ENCODE measurements around the gene PBX2.

PBX2 gene

GRCh38 chr6:32173051-32173727 is 16.8 kb downstream of the PBX2 start:
- Histone ChIP-seq H3K4me1 (ENCODE audit: control insufficient read depth in 1 of 2, insufficient read depth in 2 of 2, low read length in 2 of 2) (peaks cover 34 to 35% of the 10 kb centered on the region in 2 donors), H3K4me3 (ENCODE audit: low read depth in 1 of 2, low read length in 2 of 2) (no peak overlapping the region), H3K9me3 (ENCODE audit: control insufficient read depth in 1 of 2, low read length in 2 of 2) (no peaks in the 10 kb centered on the region), H3K27ac (ENCODE audit: low read depth, low read length) (no peak overlapping the region), H3K9ac (ENCODE audit: low read depth in 1 of 2, low read length in 2 of 2) (no peak overlapping the region), H3K36me3 (ENCODE audit: control insufficient read depth in 1 of 2, insufficient read depth in 2 of 2, low read length in 2 of 2) (peaks cover 14 to 31% of the 10 kb centered on the region in 2 donors), H3K27me3 (ENCODE audit: control insufficient read depth in 1 of 2, insufficient read depth in 2 of 2, low read length in 2 of 2) (no peaks in the 10 kb centered on the region)

GRCh38 chr6:32171234-32171633 is 18.8 kb downstream of the PBX2 start:
- no peak overlapping the region for H3K9ac ChIP-seq (ENCODE audit: low read depth in 1 of 2, low read length in 2 of 2)
- no peak overlapping the region for H3K27ac ChIP-seq (ENCODE audit: low read depth, low read length)
- no peak overlapping the region for H3K4me3 ChIP-seq (ENCODE audit: low read depth in 1 of 2, low read length in 2 of 2)
- peaks cover 22 to 23% of the 10 kb centered on the region in 2 donors for H3K4me1 ChIP-seq (ENCODE audit: control insufficient read depth in 1 of 2, insufficient read depth in 2 of 2, low read length in 2 of 2)
- no peaks in the 10 kb centered on the region for H3K9me3 ChIP-seq (ENCODE audit: control insufficient read depth in 1 of 2, low read length in 2 of 2)
- H3K27me3 ChIP-seq (ENCODE audit: control insufficient read depth in 1 of 2, insufficient read depth in 2 of 2, low read length in 2 of 2), result no peaks in the 10 kb centered on the region
- peaks cover 14 to 46% of the 10 kb centered on the region in 2 donors for H3K36me3 ChIP-seq (ENCODE audit: control insufficient read depth in 1 of 2, insufficient read depth in 2 of 2, low read length in 2 of 2)

GRCh38 chr6:32170294-32170693 is 19.7 kb downstream of the PBX2 start:
- Histone ChIP-seq H3K9ac (ENCODE audit: low read depth in 1 of 2, low read length in 2 of 2) (no peak overlapping the region), H3K27me3 (ENCODE audit: control insufficient read depth in 1 of 2, insufficient read depth in 2 of 2, low read length in 2 of 2) (no peaks in the 10 kb centered on the region), H3K4me1 (ENCODE audit: control insufficient read depth in 1 of 2, insufficient read depth in 2 of 2, low read length in 2 of 2) (peaks cover 18 to 20% of the 10 kb centered on the region in 2 donors), H3K36me3 (ENCODE audit: control insufficient read depth in 1 of 2, insufficient read depth in 2 of 2, low read length in 2 of 2) (peaks cover 14 to 49% of the 10 kb centered on the region in 2 donors), H3K9me3 (ENCODE audit: control insufficient read depth in 1 of 2, low read length in 2 of 2) (no peaks in the 10 kb centered on the region), H3K27ac (ENCODE audit: low read depth, low read length) (no peak overlapping the region), H3K4me3 (ENCODE audit: low read depth in 1 of 2, low read length in 2 of 2) (no peak overlapping the region)

GRCh38 chr6:32168807-32169591 is 21.0 kb downstream of the PBX2 start:
- H3K36me3 ChIP-seq (ENCODE audit: control insufficient read depth in 1 of 2, insufficient read depth in 2 of 2, low read length in 2 of 2), result peaks cover 14 to 49% of the 10 kb centered on the region in 2 donors

GRCh38 chr6:32168350-32168749 is 21.7 kb downstream of the PBX2 start:
- H3K36me3 ChIP-seq (ENCODE audit: control insufficient read depth in 1 of 2, insufficient read depth in 2 of 2, low read length in 2 of 2), result peaks cover 14 to 49% of the 10 kb centered on the region in 2 donors

More at GRCh38 chr6:32168807-32169591, 21.0 kb downstream of the PBX2 start:
- H3K9me3 ChIP-seq (ENCODE audit: control insufficient read depth in 1 of 2, low read length in 2 of 2), result no peaks in the 10 kb centered on the region
- H3K9ac ChIP-seq (ENCODE audit: low read depth in 1 of 2, low read length in 2 of 2), result no peak overlapping the region
- peaks cover 6 to 9% of the 10 kb centered on the region in 2 donors for H3K4me1 ChIP-seq (ENCODE audit: control insufficient read depth in 1 of 2, insufficient read depth in 2 of 2, low read length in 2 of 2)
- no peak overlapping the region for H3K4me3 ChIP-seq (ENCODE audit: low read depth in 1 of 2, low read length in 2 of 2)
- no peaks in the 10 kb centered on the region for H3K27me3 ChIP-seq (ENCODE audit: control insufficient read depth in 1 of 2, insufficient read depth in 2 of 2, low read length in 2 of 2)
- no peak overlapping the region for H3K27ac ChIP-seq (ENCODE audit: low read depth, low read length)

GRCh38 chr6:32167761-32168262 is 22.2 kb downstream of the PBX2 start:
- Histone ChIP-seq H3K9me3 (ENCODE audit: control insufficient read depth in 1 of 2, low read length in 2 of 2) (no peaks in the 10 kb centered on the region), H3K4me1 (ENCODE audit: control insufficient read depth in 1 of 2, insufficient read depth in 2 of 2, low read length in 2 of 2) (peaks cover 1 to 3% of the 10 kb centered on the region in 2 donors), H3K27me3 (ENCODE audit: control insufficient read depth in 1 of 2, insufficient read depth in 2 of 2, low read length in 2 of 2) (no peaks in the 10 kb centered on the region), H3K9ac (ENCODE audit: low read depth in 1 of 2, low read length in 2 of 2) (no peak overlapping the region), H3K27ac (ENCODE audit: low read depth, low read length) (no peak overlapping the region), H3K4me3 (ENCODE audit: low read depth in 1 of 2, low read length in 2 of 2) (no peak overlapping the region), H3K36me3 (ENCODE audit: control insufficient read depth in 1 of 2, insufficient read depth in 2 of 2, low read length in 2 of 2) (peaks cover 14 to 52% of the 10 kb centered on the region in 2 donors)

More at GRCh38 chr6:32168350-32168749, 21.7 kb downstream of the PBX2 start:
- H3K9me3 ChIP-seq (ENCODE audit: control insufficient read depth in 1 of 2, low read length in 2 of 2), result no peaks in the 10 kb centered on the region
- no peak overlapping the region for H3K27ac ChIP-seq (ENCODE audit: low read depth, low read length)
- peaks cover 6 to 8% of the 10 kb centered on the region in 2 donors for H3K4me1 ChIP-seq (ENCODE audit: control insufficient read depth in 1 of 2, insufficient read depth in 2 of 2, low read length in 2 of 2)
- no peak overlapping the region for H3K9ac ChIP-seq (ENCODE audit: low read depth in 1 of 2, low read length in 2 of 2)
- H3K4me3 ChIP-seq (ENCODE audit: low read depth in 1 of 2, low read length in 2 of 2), result no peak overlapping the region
- no peaks in the 10 kb centered on the region for H3K27me3 ChIP-seq (ENCODE audit: control insufficient read depth in 1 of 2, insufficient read depth in 2 of 2, low read length in 2 of 2)

- no peaks in the 10 kb centered on the region for H3K9me3 ChIP-seq (ENCODE audit: control insufficient read depth in 1 of 2, low read length in 2 of 2)
- H3K27ac ChIP-seq (ENCODE audit: low read depth, low read length), result no peak overlapping the region
- no peaks in the 10 kb centered on the region for H3K4me1 ChIP-seq (ENCODE audit: control insufficient read depth in 1 of 2, insufficient read depth in 2 of 2, low read length in 2 of 2)
- no peaks in the 10 kb centered on the region for H3K27me3 ChIP-seq (ENCODE audit: control insufficient read depth in 1 of 2, insufficient read depth in 2 of 2, low read length in 2 of 2)
- no peak overlapping the region for H3K9ac ChIP-seq (ENCODE audit: low read depth in 1 of 2, low read length in 2 of 2)
- H3K36me3 ChIP-seq (ENCODE audit: control insufficient read depth in 1 of 2, insufficient read depth in 2 of 2, low read length in 2 of 2), result peaks cover 14 to 53% of the 10 kb centered on the region in 2 donors
- H3K4me3 ChIP-seq (ENCODE audit: low read depth in 1 of 2, low read length in 2 of 2), result no peak overlapping the region
Observed at GRCh38 chr6:32167154-32167760, 22.7 kb downstream of the PBX2 start.

GRCh38 chr6:32166411-32167061 is 23.5 kb downstream of the PBX2 start:
- no peak overlapping the region for H3K27ac ChIP-seq (ENCODE audit: low read depth, low read length)
- H3K9ac ChIP-seq (ENCODE audit: low read depth in 1 of 2, low read length in 2 of 2), result no peak overlapping the region

GRCh38 chr6:32164295-32164694 is 25.7 kb downstream of the PBX2 start, which contains the start of gene EGFL8:
EGFL8 (plus strand) TSS chr6:32164595; CDS start chr6:32166166, 1,571 bp downstream.
- Histone ChIP-seq H3K4me3 (ENCODE audit: low read depth in 1 of 2, low read length in 2 of 2) (no peak within 1 kb of the TSS), H3K27me3 (ENCODE audit: control insufficient read depth in 1 of 2, insufficient read depth in 2 of 2, low read length in 2 of 2) (no peaks in the 10 kb centered on the region), H3K9ac (ENCODE audit: low read depth in 1 of 2, low read length in 2 of 2) (no peak within 1 kb of the TSS), H3K36me3 (ENCODE audit: control insufficient read depth in 1 of 2, insufficient read depth in 2 of 2, low read length in 2 of 2) (peaks cover 0 to 31% of the 10 kb centered on the region in 2 donors), H3K4me1 (ENCODE audit: control insufficient read depth in 1 of 2, insufficient read depth in 2 of 2, low read length in 2 of 2) (no peaks in the 10 kb centered on the region), H3K9me3 (ENCODE audit: control insufficient read depth in 1 of 2, low read length in 2 of 2) (no peaks in the 10 kb centered on the region), H3K27ac (ENCODE audit: low read depth, low read length) (peak within 1 kb of the TSS; percentile 14)

More at GRCh38 chr6:32166411-32167061, 23.5 kb downstream of the PBX2 start:
- Histone ChIP-seq H3K36me3 (ENCODE audit: control insufficient read depth in 1 of 2, insufficient read depth in 2 of 2, low read length in 2 of 2) (peaks cover 14 to 53% of the 10 kb centered on the region in 2 donors), H3K27me3 (ENCODE audit: control insufficient read depth in 1 of 2, insufficient read depth in 2 of 2, low read length in 2 of 2) (no peaks in the 10 kb centered on the region), H3K4me3 (ENCODE audit: low read depth in 1 of 2, low read length in 2 of 2) (no peak overlapping the region), H3K9me3 (ENCODE audit: control insufficient read depth in 1 of 2, low read length in 2 of 2) (no peaks in the 10 kb centered on the region), H3K4me1 (ENCODE audit: control insufficient read depth in 1 of 2, insufficient read depth in 2 of 2, low read length in 2 of 2) (no peaks in the 10 kb centered on the region)

All from duodenal mucosa (tissue), 2 donors.